HEK293 (cell line): ENCODE measurements around the gene MBOAT2.
A peak's percentile ranks its signal among the peaks of the same experiment; 100 is the strongest.

ENCODE experiments used
- BCL11B ChIP-seq: fragments of 450-650 bp; formaldehyde crosslinking; IDR thresholded peaks from 2 replicates; pipeline ENCODE4 v1.5.1; 2016; ENCODE audit warnings: low read depth, missing biosample characterization, missing genetic modification characterization
- BCL6B ChIP-seq: fragments of 450-650 bp; formaldehyde crosslinking; IDR thresholded peaks from 2 replicates; pipeline ENCODE4 v1.5.1; 2017; ENCODE audit warnings: missing biosample characterization, missing genetic modification characterization
- HOXD13 ChIP-seq: sonication (generic); formaldehyde crosslinking; IDR thresholded peaks from 2 replicates; pipeline ENCODE4 v1.8.0; 2022; ENCODE audit warnings: missing genetic modification reagents, borderline replicate concordance
- KLF10 ChIP-seq: fragments of 450-650 bp; IDR thresholded peaks from 2 replicates; pipeline ENCODE4 v1.5.1; 2018; ENCODE audit warnings: missing biosample characterization, mild to moderate bottlenecking, missing genetic modification characterization
- KLF17 ChIP-seq: fragments of 450-650 bp; formaldehyde crosslinking; IDR thresholded peaks from 2 replicates; pipeline ENCODE4 v1.5.1; 2016; ENCODE audit warnings: missing biosample characterization, missing genetic modification characterization
- PRDM2 ChIP-seq: fragments of 450-650 bp; formaldehyde crosslinking; IDR thresholded peaks from 2 replicates; pipeline ENCODE4 v1.5.1; 2016; ENCODE audit warnings: missing biosample characterization, missing genetic modification characterization, borderline replicate concordance
- ZBTB1 ChIP-seq: fragments of 450-650 bp; formaldehyde crosslinking; IDR thresholded peaks from 2 replicates; pipeline ENCODE4 v1.5.1; 2016; ENCODE audit warnings: missing biosample characterization, missing genetic modification characterization
- ZBTB11 ChIP-seq: fragments of 450-650 bp; formaldehyde crosslinking; conservative IDR thresholded peaks from 2 replicates; pipeline ENCODE4 v1.5.1; 2016; ENCODE audit warnings: low read depth, missing biosample characterization, missing genetic modification characterization
- ZNF138 ChIP-seq: fragments of 450-650 bp; formaldehyde crosslinking; IDR thresholded peaks from 2 replicates; pipeline ENCODE4 v1.5.1; 2016; ENCODE audit warnings: missing biosample characterization, missing genetic modification characterization, borderline replicate concordance
- ZNF140 ChIP-seq: fragments of 450-650 bp; formaldehyde crosslinking; IDR thresholded peaks from 2 replicates; pipeline ENCODE4 v1.5.1; 2016; ENCODE audit warnings: missing biosample characterization, missing genetic modification characterization
- ZNF223 ChIP-seq: fragments of 450-650 bp; formaldehyde crosslinking; IDR thresholded peaks from 2 replicates; pipeline ENCODE4 v1.5.1; 2016; ENCODE audit warnings: missing biosample characterization, missing genetic modification characterization
- ZNF280C ChIP-seq: fragments of 450-650 bp; formaldehyde crosslinking; IDR thresholded peaks from 2 replicates; pipeline ENCODE4 v1.5.1; 2016; ENCODE audit warnings: missing biosample characterization, missing genetic modification characterization
- ZNF302 ChIP-seq: fragments of 450-650 bp; formaldehyde crosslinking; IDR thresholded peaks from 2 replicates; pipeline ENCODE4 v1.5.1; 2016; ENCODE audit warnings: missing biosample characterization, missing genetic modification characterization, low read depth
- ZNF362 ChIP-seq: fragments of 450-650 bp; formaldehyde crosslinking; IDR thresholded peaks from 2 replicates; pipeline ENCODE4 v1.5.1; 2016; ENCODE audit warnings: missing biosample characterization, missing genetic modification characterization
- ZNF449 ChIP-seq: fragments of 450-650 bp; formaldehyde crosslinking; IDR thresholded peaks from 2 replicates; pipeline ENCODE4 v1.5.1; 2017; ENCODE audit warnings: missing biosample characterization, mild to moderate bottlenecking, missing genetic modification characterization, moderate library complexity
- ZNF707 ChIP-seq: fragments of 450-650 bp; formaldehyde crosslinking; IDR thresholded peaks from 2 replicates; pipeline ENCODE4 v1.5.1; 2016; ENCODE audit warnings: missing biosample characterization, missing genetic modification characterization
- ZNF776 ChIP-seq: fragments of 450-650 bp; formaldehyde crosslinking; IDR thresholded peaks from 2 replicates; pipeline ENCODE4 v1.5.0; 2017; ENCODE audit warnings: missing biosample characterization, missing genetic modification characterization, borderline replicate concordance
- ZNF837 ChIP-seq: fragments of 450-650 bp; formaldehyde crosslinking; IDR thresholded peaks from 2 replicates; pipeline ENCODE4 v1.5.1; 2016; ENCODE audit warnings: missing biosample characterization, missing genetic modification characterization
- ZSCAN18 ChIP-seq: fragments of 450-650 bp; formaldehyde crosslinking; IDR thresholded peaks from 2 replicates; pipeline ENCODE4 v1.5.1; 2016; ENCODE audit warnings: missing biosample characterization, missing genetic modification characterization

The MBOAT2 gene

GRCh38 chr2:9003616-9004337 is at the start of gene MBOAT2 (continued):
- TF ChIP-seq ZSCAN18 (tag by site-specific recombination) (no peak), ZNF223 (tag by site-specific recombination) (no peak), ZNF776 (no peak), ZBTB11 (no peak), BCL11B (tag by site-specific recombination) (no peak), BCL6B (tag by site-specific recombination) (no peak), ZNF449 (tag by site-specific recombination) (0 out of 2 replicates have a peak, but pooled peaks have one; percentile 44), ZNF140 (no peak), ZNF302 (tag by site-specific recombination) (no peak), HOXD13 (CRISPR knock-in tag) (no peak), ZNF837 (tag by site-specific recombination) (no peak), ZNF280C (tag by site-specific recombination) (no peak), KLF10 (tag by site-specific recombination) (peak; percentile 95), KLF17 (tag by site-specific recombination) (peak; percentile 48; the same call in 1 of the 2 replicates), PRDM2 (no peak), ZNF362 (no peak), ZNF138 (tag by site-specific recombination) (no peak), ZNF707 (tag by site-specific recombination) (no peak), ZBTB1 (no peak)
